HepG2 (cell line): ENCODE measurements around the gene ZNF451. TPM values are rescaled to one million over a fixed set of nuclear protein-coding genes. Genes with fewer than 3 reads are reported as not detected.

Source experiments
- ATAC-seq: fragments of 200-7000 bp; cut with Tn5 transposase; 3 replicates; pipeline ENCODE4 v1.9.1; 2020; ENCODE audit warnings: mild to moderate bottlenecking, moderate library complexity
- BruUV-seq: library from RNA; stranded (reverse); fragments of 400-500 nt; replicated peaks from 2 replicates; lab custom pipeline; 2021; lab: Mats Ljungman, UMichigan
- CTCF ChIA-PET: fragments of 300-600 bp; formaldehyde crosslinking; extraction: SDS; loops from one replicate; lab custom pipeline; 2021; ENCODE audit warnings: low total read pairs, inconsistent platforms, low intra/inter-chr PET ratio; lab: Yijun Ruan, JAX
- POLR2A ChIA-PET: fragments of 350-600 bp; sonication (Branson Sonifier 250); formaldehyde crosslinking; loops from one replicate; lab custom pipeline; 2020; ENCODE audit warnings: antibody characterized with exemption, inconsistent platforms; lab: Yijun Ruan, JAX
- DNase-seq: peaks from one replicate; pipeline ENCODE4 v3.0.0-alpha.2; 2015; ENCODE audit warnings: low spot score
- FAIRE-seq: peaks from 3 replicates; lab custom pipeline; 2011; peaks lifted over from hg19 to GRCh38; lab: Jason Lieb, UNC
- H2AFZ ChIP-seq: one replicate; pipeline ENCODE4 v1.6.1; 2011; ENCODE audit warnings: low read length, inconsistent platforms
- H3K27ac ChIP-seq: fragments of 300-600 bp; 3 replicates; pipeline ENCODE4 v1.8.0; 2011; ENCODE audit warnings: mixed run types, mild to moderate bottlenecking, mixed read lengths, low read length, inconsistent platforms; ENCODE audit not compliant: insufficient read depth; ENCODE audit errors: extremely low read length
- H3K27me3 ChIP-seq, 2 experiments: fragments of 200-600 bp in 1 of 2; 2 replicates in 1 of 2; 3 replicates in 1 of 2; pipeline versions ENCODE4 v1.6.0 to v1.8.0; 2011; ENCODE audit warnings: low read length in 2 of 2, mild to moderate bottlenecking in 2 of 2, moderate library complexity in 2 of 2, inconsistent platforms in 1 of 2; ENCODE audit not compliant: insufficient read depth in 2 of 2, control insufficient read depth in 1 of 2
- H3K36me3 ChIP-seq, 2 experiments: fragments of 200-600 bp in 1 of 2; replicated peaks in 1 of 2; 2 replicates in 1 of 2; 3 replicates in 1 of 2; pipeline versions ENCODE4 v1.5.1 to v1.8.0; 2011; ENCODE audit warnings: low read length in 2 of 2, inconsistent platforms in 1 of 2; ENCODE audit not compliant: insufficient read depth in 2 of 2, control insufficient read depth in 1 of 2
- H3K4me1 ChIP-seq: 2 replicates; pipeline ENCODE4 v1.5.1; 2012; ENCODE audit warnings: low read length, inconsistent platforms; ENCODE audit not compliant: insufficient read depth
- H3K4me2 ChIP-seq: 2 replicates; pipeline ENCODE4 v1.6.0; 2011; ENCODE audit warnings: low read depth, low read length, inconsistent platforms
- H3K4me3 ChIP-seq, 3 experiments: fragments of 200-600 bp in 1 of 3; sonication (generic), shearing (Covaris generic) in 1 of 3; replicated peaks in 1 of 3; 2 replicates each; pipeline ENCODE4 v1.5.1; 2011 to 2016; ENCODE audit warnings: low read length in 3 of 3, inconsistent platforms in 2 of 3, low read depth in 2 of 3, mild to moderate bottlenecking in 2 of 3, control low read depth in 1 of 3, mixed read lengths in 1 of 3; ENCODE audit not compliant: insufficient read depth in 1 of 3
- H3K79me2 ChIP-seq: one replicate; pipeline ENCODE4 v1.6.1; 2011; ENCODE audit warnings: low read length, inconsistent platforms; ENCODE audit not compliant: insufficient read depth
- H3K9ac ChIP-seq: 2 replicates; pipeline ENCODE4 v1.6.0; 2011; ENCODE audit warnings: mild to moderate bottlenecking, low read depth, low read length, inconsistent platforms; ENCODE audit not compliant: insufficient read depth
- H3K9me3 ChIP-seq: 2 replicates; pipeline ENCODE4 v1.5.1; 2012; ENCODE audit warnings: mild to moderate bottlenecking, low read length
- H4K20me1 ChIP-seq: 2 replicates; pipeline ENCODE4 v1.6.0; 2011; ENCODE audit warnings: inconsistent platforms, mild to moderate bottlenecking, low read length, moderate library complexity; ENCODE audit not compliant: insufficient read depth
- ATF5 ChIP-seq: sonication (generic); formaldehyde crosslinking; IDR thresholded peaks from 2 replicates; pipeline ENCODE4 v1.4.0; 2020; ENCODE audit warnings: mild to moderate bottlenecking, low read depth, missing genetic modification reagents
- BORCS8-MEF2B ChIP-seq: sonication (generic); formaldehyde crosslinking; IDR thresholded peaks from 2 replicates; pipeline ENCODE4 v1.8.0; 2022; ENCODE audit warnings: mild to moderate bottlenecking, missing genetic modification reagents
- HNF4A ChIP-seq: sonication (generic); formaldehyde crosslinking; IDR thresholded peaks from 2 replicates; pipeline ENCODE4 v1.4.0; 2020; ENCODE audit warnings: missing genetic modification reagents
- ISL2 ChIP-seq: sonication (generic); formaldehyde crosslinking; IDR thresholded peaks from 2 replicates; pipeline ENCODE4 v1.5.0; 2020; ENCODE audit warnings: missing genetic modification reagents
- MAF1 ChIP-seq: sonication (generic); formaldehyde crosslinking; IDR thresholded peaks from 2 replicates; pipeline ENCODE4 v1.5.0; 2020; ENCODE audit warnings: missing genetic modification reagents, borderline replicate concordance
- POGK ChIP-seq: sonication (generic); formaldehyde crosslinking; conservative IDR thresholded peaks from 2 replicates; pipeline ENCODE4 v1.8.0; 2022; ENCODE audit warnings: mild to moderate bottlenecking, moderate library complexity, missing genetic modification reagents
- STAG1 ChIP-seq: sonication (generic); formaldehyde crosslinking; IDR thresholded peaks from 2 replicates; pipeline ENCODE4 v1.4.0; 2020; ENCODE audit warnings: missing genetic modification reagents
- TFE3 ChIP-seq: IDR thresholded peaks from 2 replicates; pipeline ENCODE4 v1.6.1; 2016
- ZNF639 ChIP-seq: conservative IDR thresholded peaks from 2 replicates; pipeline ENCODE4 v1.6.1; 2018; ENCODE audit warnings: missing genetic modification reagents
- WGBS: methylation state at CpG from one replicate; pipeline ENCODE4 v1.1.6; 2017; ENCODE audit warnings: low lambda C conversion rate; 5-methylcytosine and 5-hydroxymethylcytosine counted together
- in situ Hi-C: cut with HindIII; loops from 2 replicates; pipeline ENCODE4 v1.10.0; 2017; ENCODE audit warnings: low pct_unique_long_range_greater_than_20kb; ENCODE audit not compliant: extremely low pct_ligation_motif_present
- intact Hi-C: fragments of 100-400 bp; cut with micrococcal nuclease; formaldehyde crosslinking; loops from one replicate; pipeline ENCODE4 v1.10.0; 2022; ENCODE audit not compliant: unreplicated experiment
- polyA plus RNA-seq, 8 experiments: library from polyadenylated mRNA; depleted of rRNA in 3 of 8; stranded (reverse) in 7 of 8; unstranded in 1 of 8; fragments of >200 nt; fragmentation: Illumina TruSeq in 4 of 8; extraction: Trizol in 4 of 8; gene quantifications; 2 replicates each; pipeline versions ENCODE4 v1.2.1 to v1.2.3, GENCODE V29; 2011 to 2016; ENCODE audit warnings: low read depth in 4 of 8, missing spikeins in 1 of 8, mixed read lengths in 1 of 8; ENCODE audit not compliant: insufficient read depth in 1 of 8
- total RNA-seq, 5 experiments: library from RNA; depleted of rRNA; stranded (reverse); fragments of >200 nt; fragmentation: Illumina TruSeq; extraction: Trizol; gene quantifications; 2 replicates each; pipeline ENCODE4 v1.2.3, GENCODE V29; 2016; ENCODE audit warnings: low read depth in 1 of 5

The ZNF451 gene
- total and polyA plus RNA-seq, 2 of the 13 experiments (the other 11 are each of a cell fraction or from before 2014, with no cell fraction given), result 32.1 to 65.7 TPM

- FAIRE-seq (no peak), ATAC-seq (no peak)
- 91% methylated on average over 4 of the region's 4 CpGs for WGBS
- no peak overlapping the region for H3K27ac ChIP-seq
- H3K4me1 ChIP-seq, result peaks cover 49% of the 10 kb centered on the region
- no TSS peak for BruUV-seq
- no peak overlapping the region for H2AFZ ChIP-seq
- intact Hi-C loops (loop anchor here (2.0 kb wide), 1 partner anchor 41 kb away; the partner anchor contains the start of gene KIAA1586), in situ Hi-C loops (no loop called here)
- H3K79me2 ChIP-seq, result peaks cover 16% of the 10 kb centered on the region
- H3K9me3 ChIP-seq, result no peaks in the 10 kb centered on the region
- POLR2A ChIA-PET, result no interaction called here
- no peak overlapping the region for H3K4me2 ChIP-seq
- no peak overlapping the region for H3K9ac ChIP-seq
- peaks cover 15% of the 10 kb centered on the region for H4K20me1 ChIP-seq
- no peaks in the 10 kb centered on the region; a peak in 1 of 5 replicates for H3K36me3 ChIP-seq
- no peak overlapping the region for H3K4me3 ChIP-seq
- TF ChIP-seq ZNF639 (CRISPR knock-in tag) (no peak), ISL2 (CRISPR knock-in tag) (no peak), POGK (no peak), MAF1 (no peak), ATF5 (CRISPR knock-in tag) (no peak), BORCS8-MEF2B (CRISPR knock-in tag) (no peak), STAG1 (CRISPR knock-in tag) (no peak), TFE3 (CRISPR knock-in tag) (no peak), HNF4A (CRISPR knock-in tag) (no peak)
- TF ChIP-seq, all 625 proteins: peak for 0
- H3K27me3 ChIP-seq, result no peaks in the 10 kb centered on the region
- CTCF ChIA-PET, result no interaction called here
- no peak for DNase-seq
Measured at GRCh38 chr6:57087916-57088315, 2.1 kb upstream of the ZNF451 start.
